Peyer's patch (tissue), 4 donors: Measurements from ENCODE around the gene ACIN1.

Experiments
- POLR2A ChIP-seq, 2 donors: fragments of 450-650 bp; IDR thresholded peaks; one replicate each; pipeline ENCODE4 v1.5.1; 2017; ENCODE audit warnings: antibody characterized with exemption in 2 of 2, mild to moderate bottlenecking in 2 of 2, moderate library complexity in 2 of 2
- TF ChIP-seq, protein P1 (sequence below), 6 experiments: fragments of 450-650 bp in 4 of 6; fragments of 200-600 bp in 2 of 6; sonication (generic) in 1 of 6; IDR thresholded peaks; one replicate each; pipeline ENCODE4 v1.5.1; 2017 to 2019; ENCODE audit warnings: antibody characterized with exemption in 6 of 6, mild to moderate bottlenecking in 3 of 6, moderate library complexity in 1 of 6

DNA sequence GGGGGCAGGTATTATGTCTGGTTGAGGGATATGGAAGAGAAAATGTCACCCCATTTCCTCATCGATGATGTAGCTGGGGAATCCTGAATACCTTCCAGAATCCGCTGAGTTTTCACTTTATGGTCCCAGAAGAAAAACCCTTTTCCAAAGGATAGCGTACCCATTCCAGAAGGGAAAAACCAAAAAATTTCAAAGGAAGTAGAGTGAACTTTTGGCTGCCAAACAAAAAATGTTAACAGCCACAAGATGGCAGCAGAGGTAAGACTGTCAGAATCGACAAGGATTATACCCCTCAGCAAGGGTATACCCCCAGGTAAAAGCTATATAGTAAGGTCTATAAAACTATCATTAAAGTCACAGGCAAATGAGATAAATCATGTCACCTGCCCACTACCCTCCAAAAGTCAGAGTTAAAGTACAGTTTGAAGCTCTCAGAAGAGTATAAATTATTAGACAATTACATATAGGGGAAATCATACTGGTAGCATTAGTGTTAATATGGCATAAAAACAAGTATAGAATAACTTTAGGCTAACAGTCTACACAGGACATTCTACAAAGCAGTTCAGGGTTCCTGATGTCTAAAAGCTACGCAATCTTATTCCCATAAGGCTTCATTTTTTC lies 18.0 kb downstream of the ACIN1 start:
- no peak for TF ChIP-seq POLR2A (IDR thresholded peaks at IDR 0.05)
- TF ChIP-seq, protein P1, sequence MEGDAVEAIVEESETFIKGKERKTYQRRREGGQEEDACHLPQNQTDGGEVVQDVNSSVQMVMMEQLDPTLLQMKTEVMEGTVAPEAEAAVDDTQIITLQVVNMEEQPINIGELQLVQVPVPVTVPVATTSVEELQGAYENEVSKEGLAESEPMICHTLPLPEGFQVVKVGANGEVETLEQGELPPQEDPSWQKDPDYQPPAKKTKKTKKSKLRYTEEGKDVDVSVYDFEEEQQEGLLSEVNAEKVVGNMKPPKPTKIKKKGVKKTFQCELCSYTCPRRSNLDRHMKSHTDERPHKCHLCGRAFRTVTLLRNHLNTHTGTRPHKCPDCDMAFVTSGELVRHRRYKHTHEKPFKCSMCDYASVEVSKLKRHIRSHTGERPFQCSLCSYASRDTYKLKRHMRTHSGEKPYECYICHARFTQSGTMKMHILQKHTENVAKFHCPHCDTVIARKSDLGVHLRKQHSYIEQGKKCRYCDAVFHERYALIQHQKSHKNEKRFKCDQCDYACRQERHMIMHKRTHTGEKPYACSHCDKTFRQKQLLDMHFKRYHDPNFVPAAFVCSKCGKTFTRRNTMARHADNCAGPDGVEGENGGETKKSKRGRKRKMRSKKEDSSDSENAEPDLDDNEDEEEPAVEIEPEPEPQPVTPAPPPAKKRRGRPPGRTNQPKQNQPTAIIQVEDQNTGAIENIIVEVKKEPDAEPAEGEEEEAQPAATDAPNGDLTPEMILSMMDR (IDR thresholded peaks at IDR 0.05): peak; percentile 18 to 61 (median 50)
